ENCODE results near the gene PGGHG.
"Not testable (repeated sequence)": the region's sequence is repeated elsewhere in the genome, so short reads cannot be mapped to it uniquely, and the experiment has no call there.

PGGHG gene

GRCh38 chr11:313787-314553 is 25.0 kb downstream of the PGGHG start, which contains the start of gene IFITM1:
Gene IFITM1 (plus strand): TSS chr11:314040. CDS start chr11:314171, 131 bp downstream.
- no peak for DNase-seq (ENCODE audit: low read depth, low spot score)

- not testable (repeated sequence) for DNase-seq (ENCODE audit: low read depth, low spot score)
These were observed 25.6 kb downstream of the PGGHG start for GRCh38 chr11:314554-314875.

- no peak for DNase-seq (ENCODE audit: low read depth, low spot score)
These were observed 26.1 kb downstream of the PGGHG start for GRCh38 chr11:315051-315481.

- no peak for DNase-seq (ENCODE audit: low read depth, low spot score)
These were observed 26.6 kb downstream of the PGGHG start for GRCh38 chr11:315516-315994.

- DNase-seq (ENCODE audit: low read depth, low spot score) = no peak
These were observed 27.2 kb downstream of the PGGHG start for GRCh38 chr11:316031-316701.

GRCh38 chr11:316891-317301 is 28.0 kb downstream of the PGGHG start:
- no peak for DNase-seq (ENCODE audit: low read depth, low spot score)

- not testable (repeated sequence) for DNase-seq (ENCODE audit: low read depth, low spot score)
These were observed 28.9 kb downstream of the PGGHG start for GRCh38 chr11:317668-318404.

GRCh38 chr11:318405-319120 is 29.6 kb downstream of the PGGHG start:
- not testable (repeated sequence) for DNase-seq (ENCODE audit: low read depth, low spot score)

GRCh38 chr11:319121-319887 is 30.4 kb downstream of the PGGHG start:
- DNase-seq (ENCODE audit: low read depth, low spot score) = not testable (repeated sequence)

GRCh38 chr11:319888-320273 is 31.0 kb downstream of the PGGHG start:
- DNase-seq (ENCODE audit: low read depth, low spot score) = not testable (repeated sequence)

GRCh38 chr11:324156-324555 is 35.2 kb downstream of the PGGHG start:
- DNase-seq (ENCODE audit: low read depth, low spot score) = no peak

- DNase-seq (ENCODE audit: low read depth, low spot score) = not testable (repeated sequence)
These were observed 35.9 kb downstream of the PGGHG start for GRCh38 chr11:324593-325517.

GRCh38 chr11:325796-326591 is 37.1 kb downstream of the PGGHG start:
- no peak for DNase-seq (ENCODE audit: low read depth, low spot score)

GRCh38 chr11:326592-326841 is 37.6 kb downstream of the PGGHG start:
- no peak for DNase-seq (ENCODE audit: low read depth, low spot score)

GRCh38 chr11:326842-327580 is 38.1 kb downstream of the PGGHG start:
- no peak for DNase-seq (ENCODE audit: low read depth, low spot score)

GRCh38 chr11:327581-327923 is 38.6 kb downstream of the PGGHG start:
- DNase-seq (ENCODE audit: low read depth, low spot score) = no peak

- DNase-seq (ENCODE audit: low read depth, low spot score) = no peak
These were observed 39.1 kb downstream of the PGGHG start for GRCh38 chr11:328012-328411.

GRCh38 chr11:328516-329100 is 39.7 kb downstream of the PGGHG start:
- not testable (repeated sequence) for DNase-seq (ENCODE audit: low read depth, low spot score)
